GM10248 (cell line): ENCODE results near the gene FAM81B.

Source experiments
- CTCF ChIA-PET: fragments of 300-600 bp; sonication (Branson Sonifier 250); formaldehyde crosslinking; extraction: SDS; loops from one replicate; lab custom pipeline; 2021; ENCODE audit warnings: antibody characterized with exemption; lab: Yijun Ruan, JAX
- POLR2A ChIA-PET: fragments of 350-650 bp; sonication (Branson Sonifier 250); formaldehyde crosslinking; extraction: SDS; loops from one replicate; lab custom pipeline; 2020; ENCODE audit warnings: antibody characterized with exemption; lab: Yijun Ruan, JAX
- DNase-seq: peaks from one replicate; pipeline ENCODE4 v3.0.0; 2012; ENCODE audit errors: extremely low spot score
- CTCF ChIP-seq: IDR thresholded peaks from 2 replicates; pipeline ENCODE4 v1.5.1; 2012; ENCODE audit warnings: mild to moderate bottlenecking, low read depth; ENCODE audit errors: extremely low read depth, missing control alignments, control extremely low read depth

Gene FAM81B

DNA sequence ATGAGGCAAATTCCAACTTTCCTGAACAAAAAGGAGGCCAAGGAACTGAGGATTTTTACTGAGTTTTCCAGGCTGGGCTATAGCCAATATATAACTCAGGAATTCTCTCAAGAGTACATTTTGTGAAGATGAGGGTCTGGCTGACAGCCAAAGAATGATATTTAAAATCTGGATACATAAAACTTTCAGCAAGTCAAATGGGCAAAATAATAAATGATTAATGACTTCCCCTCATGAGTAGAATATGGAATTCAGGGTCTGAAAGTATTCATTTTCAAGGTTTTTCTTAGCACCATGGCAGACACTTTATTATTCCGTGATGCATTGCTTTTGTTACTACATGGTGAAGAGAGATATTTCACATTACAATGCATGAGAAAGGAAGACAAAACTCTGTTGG is 7.8 kb downstream of the FAM81B start:
- no peak for TF ChIP-seq CTCF
- ChIA-PET CTCF (no interaction called here), POLR2A (no interaction called here)

DNA sequence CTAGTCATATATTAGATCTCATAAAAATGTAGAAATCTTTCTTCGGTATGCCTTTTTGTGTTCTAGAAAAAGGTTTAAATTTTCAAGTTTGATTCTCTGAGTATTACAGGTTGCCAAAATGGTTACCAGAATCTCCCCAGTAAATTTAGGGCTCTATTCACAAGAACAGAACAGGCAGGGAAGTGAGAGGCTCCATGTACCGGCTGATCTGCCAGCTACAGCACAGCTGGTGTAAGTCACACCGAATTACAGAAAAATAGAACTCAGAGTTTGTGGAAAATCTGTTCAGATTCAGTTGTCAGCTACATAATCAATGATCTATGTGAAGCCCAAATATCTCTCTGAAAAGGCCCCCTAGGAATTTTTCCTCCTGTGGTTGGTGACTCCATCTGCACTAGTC is 10.5 kb downstream of the FAM81B start:
- no peak for TF ChIP-seq CTCF
- ChIA-PET POLR2A (no interaction called here), CTCF (interaction anchor here (0.9 kb wide), 1 partner anchor 10 kb away, joined by 3 read pairs; the partner anchor contains the start of gene FAM81B)
- no peak for DNase-seq

More for the DNA sequence above, 7.8 kb downstream of the FAM81B start:
- no peak for DNase-seq

GRCh38 chr5:95403996-95404395 is 12.8 kb downstream of the FAM81B start:
- ChIA-PET CTCF (no interaction called here), POLR2A (no interaction called here)
- no peak for DNase-seq
- TF ChIP-seq CTCF, result no peak

DNA sequence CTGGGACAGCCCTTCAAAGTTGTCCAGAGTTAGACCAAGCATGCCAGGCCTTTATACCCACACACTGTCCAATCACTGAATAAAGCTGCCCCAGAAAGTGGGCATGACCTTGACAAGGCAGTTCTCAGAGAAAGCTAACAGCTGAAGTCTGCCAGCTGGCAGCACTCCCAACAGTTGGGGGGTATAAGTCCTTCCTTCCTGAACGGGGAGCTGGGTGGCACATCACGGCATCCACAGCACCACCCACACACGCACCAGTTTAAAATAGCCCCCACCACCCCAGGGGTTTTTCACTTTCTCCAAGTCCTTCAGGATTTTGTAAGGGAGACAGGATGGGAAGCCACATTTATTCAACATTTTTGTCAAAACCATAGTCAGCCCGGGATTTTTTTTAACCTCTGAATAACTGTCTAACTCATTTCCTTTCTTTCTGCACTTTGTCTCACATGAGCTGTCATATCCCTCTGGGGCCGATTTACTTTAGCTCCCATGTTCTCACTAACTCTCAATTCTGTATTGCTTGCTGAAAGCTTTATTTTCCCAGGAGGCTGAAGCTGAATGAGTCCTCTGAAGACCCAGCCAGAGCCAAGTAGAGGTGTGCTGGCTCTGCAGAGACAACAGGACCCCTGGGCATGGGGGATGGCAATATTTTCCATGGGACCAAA is 15.4 kb downstream of the FAM81B start:
- CTCF ChIA-PET, result interaction anchor here (0.7 kb wide), 1 partner anchor 10 kb away, joined by 3 read pairs; no protein-coding TSS in a partner anchor
- POLR2A ChIA-PET, result no interaction called here
- no peak for TF ChIP-seq CTCF

GRCh38 chr5:95410279-95410678 is 19.1 kb downstream of the FAM81B start:
- ChIA-PET POLR2A (no interaction called here), CTCF (interaction anchor here (1.7 kb wide), 1 partner anchor 25 kb away, joined by 4 read pairs; no protein-coding TSS in a partner anchor)
- no peak for TF ChIP-seq CTCF
- no peak for DNase-seq

More for the DNA sequence above, 15.4 kb downstream of the FAM81B start:
- DNase-seq, result no peak

DNA sequence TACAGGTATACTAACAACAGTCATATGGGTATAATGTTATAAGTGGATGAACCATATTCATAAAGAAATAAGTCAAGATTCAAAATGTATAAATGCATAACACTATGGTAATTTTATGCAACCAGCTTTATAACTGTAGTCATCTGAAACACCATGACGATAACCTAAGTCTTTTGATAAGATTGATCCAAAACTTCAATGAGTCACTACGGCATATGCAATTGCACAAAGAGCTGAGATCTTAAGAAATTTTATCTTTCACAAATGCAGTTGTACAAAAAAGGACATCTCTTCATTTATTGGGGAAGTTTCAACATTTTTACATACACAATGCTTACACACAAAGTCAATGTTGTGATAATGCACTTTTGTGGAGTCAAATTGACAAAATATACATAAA is 20.3 kb downstream of the FAM81B start:
- no peak for DNase-seq
- no peak for TF ChIP-seq CTCF
- ChIA-PET CTCF (no interaction called here), POLR2A (no interaction called here)
